Skeletal muscle cell (primary cell): Measurements from ENCODE around the gene PACC1.
"Not testable (repeated sequence)": the region's sequence is repeated elsewhere in the genome, so short reads cannot be mapped to it uniquely, and the experiment has no call there.

Source experiments
- DNase-seq: peaks from one replicate; pipeline ENCODE4 v3.0.0-alpha.2; 2010; ENCODE audit warnings: low read depth
- H3K4me3 ChIP-seq: 2 replicates; pipeline ENCODE4 v1.5.1; 2011; ENCODE audit warnings: low read depth, mild to moderate bottlenecking, control low read depth, low read length, moderate library complexity

PACC1 gene

DNA sequence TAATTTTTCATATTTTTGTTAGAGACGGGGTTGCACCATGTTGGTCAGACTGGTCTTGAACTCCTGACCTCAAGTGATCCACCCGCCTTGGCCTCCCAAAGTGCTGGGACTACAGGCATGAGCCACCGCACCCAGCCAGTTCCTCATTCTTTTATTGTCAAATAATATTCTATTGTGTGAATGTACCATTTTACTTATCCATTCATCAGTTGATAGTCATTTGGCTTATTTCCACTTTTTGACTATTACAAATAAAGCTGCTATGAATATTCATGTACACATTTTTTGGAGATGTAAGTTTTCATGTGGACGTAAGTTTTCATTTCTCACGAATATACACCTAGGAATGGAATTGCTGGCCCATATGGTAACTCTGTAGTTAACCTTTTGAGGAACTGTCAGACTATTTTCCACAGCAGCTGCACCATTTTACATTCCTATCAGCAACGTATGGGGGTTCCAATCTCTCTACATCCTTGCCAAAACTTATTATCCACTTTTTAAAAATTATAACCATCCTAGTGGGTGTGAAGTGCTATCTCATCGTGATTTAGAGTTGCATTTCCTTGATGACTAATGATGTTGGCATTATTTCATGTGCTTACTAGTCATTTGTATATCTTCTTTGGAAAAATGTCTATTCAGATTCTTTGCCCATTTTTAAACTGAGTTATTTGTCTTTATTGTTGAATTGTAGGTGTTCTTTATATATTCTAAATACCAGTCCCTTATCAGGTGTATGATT lies 12.7 kb downstream of the PACC1 start:
- H3K4me3 ChIP-seq: no peak overlapping the region
- DNase-seq: peak; percentile 16

DNA sequence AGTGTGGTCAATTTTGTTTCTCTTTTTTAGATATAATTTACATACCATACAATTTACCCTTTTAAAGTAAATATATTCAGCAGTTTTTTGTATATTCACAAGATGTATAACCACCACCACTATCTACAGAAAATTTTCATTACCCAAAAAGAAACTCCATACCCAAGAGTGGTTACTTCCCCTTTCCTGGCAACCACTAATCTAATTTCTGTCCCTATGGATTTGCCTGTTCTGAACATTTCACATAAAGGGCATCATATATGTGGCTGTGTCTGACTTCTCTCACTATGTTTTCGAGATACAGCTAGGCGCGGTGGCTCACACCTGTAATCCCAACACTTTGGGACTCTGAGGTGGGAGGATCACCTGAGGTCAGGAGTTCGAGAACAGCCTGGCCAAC lies 13.6 kb downstream of the PACC1 start:
- DNase-seq: no peak
- no peak overlapping the region for H3K4me3 ChIP-seq

DNA sequence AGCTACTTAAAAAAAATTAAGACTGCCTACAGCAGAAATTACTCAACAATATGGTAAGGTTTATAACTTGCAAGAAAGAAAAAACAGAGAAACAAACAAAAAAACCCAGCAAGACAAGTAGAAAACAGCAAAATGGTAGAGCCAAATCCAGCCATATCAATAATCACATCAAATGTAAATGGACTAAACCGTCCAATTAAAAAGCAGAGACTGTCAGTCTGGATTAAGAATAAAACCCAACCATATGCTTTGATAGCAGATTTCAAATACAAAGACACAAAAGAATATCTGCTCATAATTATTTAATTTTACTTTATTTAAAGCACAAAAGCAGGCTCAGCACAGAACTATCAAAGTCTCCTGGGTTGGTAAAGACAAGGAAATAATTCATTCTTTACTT lies 17.5 kb downstream of the PACC1 start:
- H3K4me3 ChIP-seq: no peak overlapping the region
- no peak for DNase-seq

GRCh38 chr1:212396638-212397037 lies 18.0 kb downstream of the PACC1 start:
- no peak for DNase-seq
- H3K4me3 ChIP-seq: no peak overlapping the region

- DNase-seq: not testable (repeated sequence)
Observed at GRCh38 chr1:212395678-212396437, 18.8 kb downstream of the PACC1 start.

DNA sequence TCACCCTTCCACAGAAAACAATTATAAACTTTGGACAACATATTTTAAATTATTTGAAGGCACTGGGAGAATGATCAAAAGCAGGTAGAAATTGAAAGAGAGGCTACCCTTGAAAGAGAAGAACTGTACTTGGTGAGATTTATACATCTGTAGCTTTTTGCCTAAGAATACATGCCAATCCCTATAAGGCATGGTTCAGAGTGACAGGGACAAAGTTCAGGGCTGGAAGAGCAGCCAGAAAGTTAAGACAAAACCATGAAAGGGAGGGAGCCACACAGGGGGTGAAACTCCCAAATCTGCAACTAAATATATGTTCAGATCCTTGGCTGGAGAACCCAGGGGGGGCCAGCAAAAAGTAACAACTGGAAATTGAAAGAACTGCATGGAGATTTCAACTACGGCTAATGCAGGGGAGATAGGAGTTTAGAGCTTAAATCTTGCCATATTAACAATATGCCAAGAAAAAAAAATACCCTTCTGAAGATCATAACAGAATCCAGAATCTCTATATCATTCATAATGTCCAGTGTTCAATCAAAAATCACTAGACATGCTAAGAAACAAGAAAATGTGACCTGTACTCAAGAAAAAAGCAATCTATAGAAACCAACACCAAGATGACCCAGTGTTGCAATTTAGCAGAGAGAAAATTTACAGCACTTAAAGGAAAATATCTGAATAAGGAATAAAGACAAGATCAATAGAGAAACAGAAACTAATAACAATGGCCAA lies 25.5 kb downstream of the PACC1 start:
- no peak for DNase-seq
- H3K4me3 ChIP-seq: no peak overlapping the region

More at GRCh38 chr1:212395678-212396437, 18.8 kb downstream of the PACC1 start:
- not testable (repeated sequence) for H3K4me3 ChIP-seq

DNA sequence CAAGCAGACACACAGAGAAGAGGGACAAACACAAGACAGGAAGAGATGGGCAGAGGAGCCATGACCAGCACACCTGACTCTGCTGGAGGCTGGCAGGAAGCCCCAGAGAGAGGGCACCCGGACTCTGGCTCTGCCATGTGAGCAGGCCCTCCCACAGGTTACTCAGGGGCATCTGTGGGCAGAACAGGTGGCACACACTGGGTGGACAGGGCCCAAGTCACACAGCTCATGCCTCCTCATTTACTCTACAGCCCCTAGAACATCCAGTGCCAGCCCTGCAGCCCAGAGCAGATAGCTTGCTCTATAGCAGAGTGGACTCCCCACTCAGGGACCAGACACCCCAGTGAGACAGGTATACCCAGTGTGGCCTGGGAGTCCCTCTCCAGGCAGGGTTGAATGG lies 28.7 kb downstream of the PACC1 start:
- no peak for DNase-seq
- no peak overlapping the region for H3K4me3 ChIP-seq

DNA sequence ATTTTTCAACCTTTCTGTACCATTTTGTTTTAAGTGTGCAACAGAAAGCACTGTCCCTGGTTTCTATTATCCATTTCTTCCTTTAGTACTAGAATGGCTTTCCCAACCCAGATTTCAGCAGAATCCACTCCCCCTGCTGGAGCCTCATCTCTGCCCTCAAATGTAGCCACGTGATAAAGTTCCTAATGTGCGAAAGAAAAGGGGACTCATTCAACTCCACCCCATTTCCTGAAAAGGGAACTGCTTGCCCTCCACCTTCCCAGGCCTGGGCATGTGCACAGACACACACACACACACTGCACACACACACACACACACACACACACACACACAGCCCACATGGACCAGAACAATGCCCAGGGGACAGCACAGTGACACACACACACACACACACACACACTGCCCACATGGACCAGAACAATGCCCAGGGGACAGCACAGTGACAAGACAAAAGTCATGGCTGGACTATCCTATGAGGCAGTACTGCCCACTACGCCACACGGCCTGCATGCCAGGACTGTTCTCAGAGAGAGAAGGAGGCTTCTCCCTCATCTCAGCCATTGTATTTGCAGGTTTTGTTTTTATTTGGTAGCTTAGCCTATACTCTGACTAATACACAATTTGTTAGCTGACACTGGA lies 33.2 kb downstream of the PACC1 start:
- H3K4me3 ChIP-seq: no peak overlapping the region
- DNase-seq: no peak

DNA sequence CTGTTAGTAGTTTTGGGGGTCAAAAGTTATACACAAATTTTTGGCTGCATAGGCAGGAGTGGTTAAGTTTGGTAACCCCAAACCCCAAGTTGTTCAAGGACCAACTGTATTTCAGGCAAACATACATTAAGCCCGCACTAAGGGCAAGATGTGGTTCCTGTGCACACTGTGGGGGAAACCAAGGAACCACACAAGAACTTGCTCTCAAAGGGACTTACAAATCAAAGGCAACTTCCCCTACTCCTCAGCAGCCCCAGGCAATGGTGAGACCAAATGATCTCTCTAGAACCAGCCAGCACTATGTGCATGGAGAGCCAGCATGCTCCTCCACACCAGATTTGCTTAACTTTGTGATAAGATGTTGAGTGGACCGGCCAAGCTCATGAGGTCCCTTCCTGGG lies 35.3 kb downstream of the PACC1 start:
- no peak overlapping the region for H3K4me3 ChIP-seq
- DNase-seq: no peak

DNA sequence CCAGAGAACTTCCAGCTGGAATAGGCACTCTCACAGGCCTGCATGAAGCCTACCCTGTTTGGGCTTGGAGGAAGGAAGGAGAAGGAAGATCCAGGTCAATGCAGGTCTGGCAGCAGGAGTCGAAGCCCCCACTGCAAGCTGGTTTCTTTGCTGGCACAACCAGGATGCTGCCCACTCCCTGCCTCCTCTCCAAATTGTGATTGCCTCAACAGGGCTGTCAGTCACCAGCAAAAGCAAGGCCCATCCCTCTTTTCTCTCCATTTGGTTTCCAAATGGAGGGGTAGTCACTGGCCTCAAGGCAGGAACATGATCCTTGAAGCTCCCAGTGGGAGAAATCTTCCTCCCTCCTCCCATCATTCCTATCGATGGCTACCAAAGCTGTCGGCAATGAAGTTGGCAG lies 37.0 kb downstream of the PACC1 start:
- no peak for DNase-seq
- no peak overlapping the region for H3K4me3 ChIP-seq

DNA sequence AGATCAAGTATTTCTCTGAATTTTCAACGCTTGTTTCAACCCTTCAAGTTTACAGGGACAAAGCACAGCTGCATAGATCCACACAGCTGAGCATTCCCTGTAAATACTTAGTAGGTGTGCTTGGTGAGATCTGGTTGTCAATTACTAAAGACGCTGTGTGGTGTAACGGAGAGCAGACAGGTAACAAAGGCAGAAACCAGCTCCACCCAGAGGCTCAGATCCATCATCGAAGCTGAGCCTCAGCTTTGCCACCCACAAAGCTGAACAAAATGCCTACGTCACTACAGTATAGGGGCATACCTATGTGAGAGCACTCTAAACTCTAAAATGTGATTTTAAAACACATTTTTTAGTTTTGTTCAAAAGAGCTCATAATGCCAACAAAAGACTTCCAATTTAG lies 38.7 kb downstream of the PACC1 start:
- DNase-seq: no peak
- H3K4me3 ChIP-seq: no peak overlapping the region

- no peak overlapping the region for H3K4me3 ChIP-seq
- DNase-seq: peak; percentile 13
Observed at GRCh38 chr1:212368073-212368484, 46.6 kb downstream of the PACC1 start.

GRCh38 chr1:212367474-212368072 lies 47.1 kb downstream of the PACC1 start:
- DNase-seq: no peak
- H3K4me3 ChIP-seq: no peak overlapping the region

- H3K4me3 ChIP-seq: no peak overlapping the region
- no peak for DNase-seq
Observed at GRCh38 chr1:212366901-212367300, 47.8 kb downstream of the PACC1 start.

DNA sequence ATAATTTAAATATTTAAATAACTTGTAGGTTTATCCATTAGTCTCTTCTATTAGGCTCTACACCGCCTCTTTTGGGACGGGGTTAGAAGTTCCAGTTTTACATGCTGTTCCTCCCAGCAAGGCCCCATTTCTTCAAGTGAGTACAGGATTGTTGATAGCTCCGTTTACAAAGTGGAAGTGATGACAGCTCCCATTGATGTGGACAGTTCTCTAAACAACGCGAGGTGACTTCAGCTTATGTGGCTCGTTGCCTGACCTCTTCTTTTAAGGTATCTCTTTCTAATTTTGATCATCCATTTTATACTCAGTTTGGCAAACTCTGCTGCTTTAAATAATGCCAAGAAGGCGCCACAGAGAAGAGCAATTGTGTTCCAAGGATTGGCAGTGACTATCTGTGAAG lies 49.7 kb downstream of the PACC1 start:
- no peak for DNase-seq
- H3K4me3 ChIP-seq: no peak overlapping the region

DNA sequence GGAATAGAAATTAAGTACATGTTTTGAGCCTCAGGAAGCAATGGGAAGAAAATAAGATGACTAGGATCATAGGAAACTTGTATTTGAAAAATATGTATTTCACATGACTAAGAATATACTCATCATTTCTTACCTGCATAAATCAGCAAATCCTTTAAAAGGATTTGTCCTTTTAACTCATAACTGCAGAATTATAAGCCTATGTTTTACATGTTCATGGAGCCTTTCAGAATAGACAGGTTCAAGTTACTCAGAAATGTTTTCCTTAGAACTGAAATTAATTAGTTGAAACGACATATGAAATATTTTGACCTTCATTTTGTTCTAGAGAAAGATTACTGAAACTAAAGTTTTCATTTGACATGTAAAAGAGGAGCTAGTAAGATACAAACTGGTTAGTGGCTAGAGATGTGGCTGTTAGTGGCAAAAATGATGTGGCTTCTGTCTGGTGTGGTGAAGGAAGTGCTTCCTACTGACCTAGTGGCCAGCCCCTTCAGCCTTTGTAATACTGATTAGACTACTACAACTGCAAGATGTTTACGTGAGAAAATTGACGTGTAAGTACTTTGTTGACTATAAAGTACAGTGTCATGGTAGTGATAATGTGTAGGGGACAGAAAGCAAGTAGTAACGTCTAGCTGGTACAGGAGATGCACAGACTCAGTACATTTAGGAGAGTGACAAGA lies 54.7 kb downstream of the PACC1 start:
- no peak for DNase-seq
- no peak overlapping the region for H3K4me3 ChIP-seq

DNA sequence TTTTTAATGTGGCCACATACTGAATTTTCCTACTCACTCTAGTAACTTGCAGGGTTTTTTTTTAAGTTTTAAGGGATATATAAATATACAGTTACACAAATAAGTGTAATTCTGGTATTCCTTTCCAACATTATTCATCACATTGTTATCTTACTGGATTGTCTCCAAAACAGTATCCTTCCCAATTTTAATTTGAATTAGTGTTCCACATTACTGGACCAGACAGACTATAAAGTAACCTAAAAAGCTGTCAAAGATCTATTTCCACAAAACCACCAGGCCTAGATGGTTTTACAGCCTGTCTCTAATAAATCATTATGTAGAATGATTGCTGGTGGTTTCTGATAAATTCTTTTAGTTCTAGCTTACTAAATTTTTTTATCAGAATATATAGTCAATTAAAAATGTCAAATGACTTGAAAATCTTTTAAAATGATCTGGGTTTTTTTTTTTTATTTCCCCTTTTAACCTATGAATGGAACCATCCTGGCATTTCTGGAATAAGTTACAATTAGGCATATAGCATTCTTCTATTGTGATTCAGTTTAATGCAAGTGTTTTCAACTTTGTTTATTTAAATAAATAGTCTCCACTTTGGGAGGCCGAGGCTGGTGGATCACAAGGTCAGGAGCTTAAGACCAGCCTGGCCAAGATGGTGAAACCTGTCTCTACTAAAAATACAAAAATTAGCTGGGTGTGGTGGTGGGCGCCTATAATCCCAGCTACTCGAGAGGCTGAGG lies 59.3 kb downstream of the PACC1 start:
- H3K4me3 ChIP-seq: no peak overlapping the region
- DNase-seq: no peak

GRCh38 chr1:212354464-212354863 lies 60.2 kb downstream of the PACC1 start:
- DNase-seq: no peak
- H3K4me3 ChIP-seq: no peak overlapping the region
